Inferior parietal cortex (tissue), 1 donor: ENCODE measurements around the gene IZUMO4.
"Not testable (repeated sequence)": the region's sequence is repeated elsewhere in the genome, so short reads cannot be mapped to it uniquely, and the experiment has no call there.

Experiments used
- DNase-seq: peaks from one replicate; pipeline ENCODE4 v3.0.0-alpha.2; 2016; ENCODE audit errors: extremely low spot score

Gene IZUMO4

GRCh38 chr19:2122982-2123381 lies 26.3 kb downstream of the IZUMO4 start:
- no peak for DNase-seq

- no peak for DNase-seq
Measured at GRCh38 chr19:2123682-2124387, 27.1 kb downstream of the IZUMO4 start.

- no peak for DNase-seq
Measured at GRCh38 chr19:2126879-2127518, 30.3 kb downstream of the IZUMO4 start.

GRCh38 chr19:2127758-2128157 lies 31.0 kb downstream of the IZUMO4 start:
- DNase-seq, result no peak

GRCh38 chr19:2128252-2128651 lies 31.5 kb downstream of the IZUMO4 start:
- DNase-seq, result not testable (repeated sequence)

GRCh38 chr19:2129022-2129421 lies 32.3 kb downstream of the IZUMO4 start:
- no peak for DNase-seq

- DNase-seq, result no peak
Measured at GRCh38 chr19:2129486-2129885, 32.8 kb downstream of the IZUMO4 start.

GRCh38 chr19:2129892-2130770 lies 33.4 kb downstream of the IZUMO4 start:
- no peak for DNase-seq

- DNase-seq, result not testable (repeated sequence)
Measured at GRCh38 chr19:2131012-2131975, 34.6 kb downstream of the IZUMO4 start.

- no peak for DNase-seq
Measured at GRCh38 chr19:2132191-2132590, 35.5 kb downstream of the IZUMO4 start.

GRCh38 chr19:2132731-2133490 lies 36.2 kb downstream of the IZUMO4 start:
- no peak for DNase-seq

GRCh38 chr19:2135474-2136402 lies 39.0 kb downstream of the IZUMO4 start:
- no peak for DNase-seq

- DNase-seq, result no peak
Measured at GRCh38 chr19:2136796-2137195, 40.1 kb downstream of the IZUMO4 start.

- DNase-seq, result no peak
Measured at GRCh38 chr19:2138061-2138728, 41.5 kb downstream of the IZUMO4 start.

- DNase-seq, result no peak
Measured at GRCh38 chr19:2139385-2140137, 42.8 kb downstream of the IZUMO4 start.

GRCh38 chr19:2140138-2140569 lies 43.4 kb downstream of the IZUMO4 start:
- no peak for DNase-seq

- no peak for DNase-seq
Measured at GRCh38 chr19:2142173-2142829, 45.6 kb downstream of the IZUMO4 start.

- DNase-seq, result no peak
Measured at GRCh38 chr19:2144190-2144589, 47.5 kb downstream of the IZUMO4 start.
